CD8-positive, alpha-beta memory T cell (primary cell): ENCODE measurements around the gene SPATA22. TPM values are rescaled to one million over a fixed set of nuclear protein-coding genes. Genes with fewer than 3 reads are reported as not detected.
"Not testable (repeated sequence)": the region's sequence is repeated elsewhere in the genome, so short reads cannot be mapped to it uniquely, and the experiment has no call there.

Experiments
- CTCF ChIA-PET: fragments of 350-600 bp; sonication (Branson Sonifier 250); formaldehyde crosslinking; loops from one replicate; lab custom pipeline; 2021; ENCODE audit warnings: antibody characterized with exemption; lab: Charles Lee
- POLR2A ChIA-PET: fragments of 350-600 bp; sonication (Branson Sonifier 250); formaldehyde crosslinking; loops from one replicate; lab custom pipeline; 2021; ENCODE audit warnings: antibody characterized with exemption; lab: Charles Lee
- DNase-seq, 5 donors: peaks; one replicate each; pipeline versions ENCODE4 v3.0.0 to v3.0.0-alpha.2; 2020 to 2022; ENCODE audit warnings: mixed read lengths in 1 of 5
- H3K27ac ChIP-seq: one replicate; pipeline ENCODE4 v1.7.0; 2013; ENCODE audit warnings: low read depth, mild to moderate bottlenecking, low read length, moderate library complexity
- H3K27me3 ChIP-seq: 2 replicates; pipeline ENCODE4 v1.7.0; 2013; ENCODE audit warnings: low read length, mild to moderate bottlenecking; ENCODE audit not compliant: insufficient read depth, poor library complexity, severe bottlenecking
- H3K36me3 ChIP-seq: 2 replicates; pipeline ENCODE4 v1.7.0; 2013; ENCODE audit warnings: mild to moderate bottlenecking, low read length, moderate library complexity; ENCODE audit not compliant: insufficient read depth
- H3K4me1 ChIP-seq: 2 replicates; pipeline ENCODE4 v1.7.0; 2013; ENCODE audit warnings: mild to moderate bottlenecking, low read length, moderate library complexity; ENCODE audit not compliant: insufficient read depth
- H3K4me3 ChIP-seq: 2 replicates; pipeline ENCODE4 v1.7.0; 2013; ENCODE audit warnings: mild to moderate bottlenecking, low read length
- H3K9me3 ChIP-seq: 2 replicates; pipeline ENCODE4 v1.7.0; 2013; ENCODE audit warnings: mild to moderate bottlenecking, low read length
- H3K27ac Mint-ChIP-seq, 8 donors: one replicate each; pipeline ENCODE4 v1.8.0; 2020 to 2021; ENCODE audit warnings: mixed read lengths in 8 of 8, mild to moderate bottlenecking in 6 of 8, inconsistent platforms in 3 of 8, moderate library complexity in 3 of 8
- H3K27me3 Mint-ChIP-seq, 2 donors: one replicate each; pipeline ENCODE4 v1.8.0; 2020 to 2021; ENCODE audit warnings: mixed read lengths in 2 of 2, mild to moderate bottlenecking in 1 of 2, moderate library complexity in 1 of 2
- H3K36me3 Mint-ChIP-seq, 3 donors: one replicate each; pipeline ENCODE4 v1.8.0; 2020 to 2021; ENCODE audit warnings: mixed read lengths in 3 of 3, inconsistent platforms in 1 of 3, mild to moderate bottlenecking in 1 of 3
- H3K4me1 Mint-ChIP-seq, 3 donors: one replicate each; pipeline ENCODE4 v1.8.0; 2020 to 2021; ENCODE audit warnings: mixed read lengths in 3 of 3, inconsistent platforms in 1 of 3, mild to moderate bottlenecking in 1 of 3
- H3K4me3 Mint-ChIP-seq, 7 donors: one replicate each; pipeline ENCODE4 v1.8.0; 2020 to 2021; ENCODE audit warnings: mixed read lengths in 7 of 7, mild to moderate bottlenecking in 6 of 7, moderate library complexity in 4 of 7, inconsistent platforms in 2 of 7
- H3K9me3 Mint-ChIP-seq, 5 donors: one replicate each; pipeline ENCODE4 v1.8.0; 2020 to 2022; ENCODE audit warnings: mixed read lengths in 5 of 5, mild to moderate bottlenecking in 3 of 5, moderate library complexity in 2 of 5, inconsistent platforms in 1 of 5
- polyA plus RNA-seq: library from polyadenylated mRNA; unstranded; fragments of 300-500 nt; fragmentation: Illumina TruSeq; gene quantifications from one replicate; pipeline ENCODE4 v1.2.3, GENCODE V29; 2021
- total RNA-seq, 2 experiments: library from RNA; stranded (reverse); gene quantifications; one replicate each; pipeline ENCODE4 v1.2.3, GENCODE V29; 2021

The SPATA22 gene
- total RNA-seq (not detected), polyA plus RNA-seq (not detected)

GRCh38 chr17:3471599-3471998, at the start of gene SPATA22:
SPATA22 (minus strand) TSS chr17:3471819; CDS start chr17:3469325, 2,494 bp downstream.
- H3K4me3 Mint-ChIP-seq: no peak within 1 kb of the TSS

DNA sequence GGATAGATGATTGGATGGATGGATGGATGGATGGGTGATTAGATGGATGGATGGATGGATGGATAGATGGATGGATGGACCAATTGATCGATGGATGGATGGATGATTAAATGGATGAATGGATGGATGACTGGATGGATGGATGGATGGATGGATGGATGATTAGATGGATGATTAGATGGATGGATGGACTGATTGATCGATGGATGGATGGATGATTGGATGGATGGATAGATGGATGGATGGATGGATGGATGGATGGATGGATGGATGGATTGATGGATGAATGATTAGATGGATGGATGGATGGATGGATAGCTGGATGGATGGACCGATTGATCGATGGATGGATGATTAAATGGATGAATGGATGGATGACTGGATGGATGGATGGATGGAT, 47.9 kb upstream of the SPATA22 start:
- H3K9me3 ChIP-seq, H3K4me1 ChIP-seq, POLR2A ChIA-PET, H3K4me3 Mint-ChIP-seq, H3K27ac ChIP-seq, H3K27ac Mint-ChIP-seq, H3K4me3 ChIP-seq, H3K9me3 Mint-ChIP-seq, H3K27me3 ChIP-seq, CTCF ChIA-PET, DNase-seq, H3K36me3 ChIP-seq, H3K27me3 Mint-ChIP-seq, H3K36me3 Mint-ChIP-seq: not testable (repeated sequence)
- H3K4me1 Mint-ChIP-seq: peaks cover 5 to 10% (median 7%) of the 10 kb centered on the region in 3 donors

More at GRCh38 chr17:3471599-3471998, at the start of gene SPATA22:
- Histone ChIP-seq H3K4me3 (no peak within 1 kb of the TSS), H3K27ac (no peak within 1 kb of the TSS), H3K4me1 (no peaks in the 10 kb centered on the region), H3K9me3 (no peaks in the 10 kb centered on the region), H3K36me3 (no peaks in the 10 kb centered on the region), H3K27me3 (no peaks in the 10 kb centered on the region)
- no peak for DNase-seq
- ChIA-PET CTCF (no interaction called here), POLR2A (no interaction called here)
- no peaks in the 10 kb centered on the region for H3K9me3 Mint-ChIP-seq
- H3K27ac Mint-ChIP-seq: no peak within 1 kb of the TSS
- peaks cover 1 to 19% of the 10 kb centered on the region in 2 donors for H3K27me3 Mint-ChIP-seq
- H3K36me3 Mint-ChIP-seq: no peaks in the 10 kb centered on the region
- H3K4me1 Mint-ChIP-seq: peaks cover 2 to 9% (median 6%) of the 10 kb centered on the region in 3 donors

- H3K27me3 Mint-ChIP-seq: peaks cover 1 to 8% of the 10 kb centered on the region in 2 donors
- H3K4me1 Mint-ChIP-seq: peaks cover 5 to 10% (median 7%) of the 10 kb centered on the region in 3 donors
- Histone ChIP-seq H3K27ac (no peak overlapping the region), H3K36me3 (no peaks in the 10 kb centered on the region), H3K27me3 (no peaks in the 10 kb centered on the region), H3K4me1 (no peaks in the 10 kb centered on the region), H3K4me3 (no peak overlapping the region), H3K9me3 (no peaks in the 10 kb centered on the region)
- ChIA-PET POLR2A (no interaction called here), CTCF (no interaction called here)
- H3K4me3 Mint-ChIP-seq: peak overlapping the region in 2 of 7 donors; percentile 9 to 10
- peak overlapping the region in 6 of 8 donors; percentile 32 to 87 (median 72) for H3K27ac Mint-ChIP-seq
- H3K9me3 Mint-ChIP-seq: no peaks in the 10 kb centered on the region
- DNase-seq: peak in 1 of 5 donors; percentile 35
- peaks cover under 1 to 1% (median 1%) of the 10 kb centered on the region in 3 donors for H3K36me3 Mint-ChIP-seq
These were observed 43.3 kb upstream of the SPATA22 start for GRCh38 chr17:3514873-3515272.

- Mint-ChIP-seq H3K4me1 (peaks cover 5 to 10% (median 7%) of the 10 kb centered on the region in 3 donors), H3K27me3 (peaks cover 4 to 11% of the 10 kb centered on the region in 2 donors)
- H3K36me3 Mint-ChIP-seq, H3K27me3 ChIP-seq, H3K4me1 ChIP-seq, H3K9me3 ChIP-seq, H3K4me3 ChIP-seq, H3K27ac Mint-ChIP-seq, H3K4me3 Mint-ChIP-seq, CTCF ChIA-PET, H3K36me3 ChIP-seq, POLR2A ChIA-PET, H3K27ac ChIP-seq, H3K9me3 Mint-ChIP-seq, DNase-seq: not testable (repeated sequence)
These were observed 42.5 kb upstream of the SPATA22 start for GRCh38 chr17:3514167-3514566.

GRCh38 chr17:3513305-3514035, 41.9 kb upstream of the SPATA22 start:
- H3K4me1 ChIP-seq: no peaks in the 10 kb centered on the region
- Mint-ChIP-seq H3K4me3 (peak overlapping the region in 1 of 7 donors; percentile 52), H3K4me1 (peaks cover 5 to 10% (median 7%) of the 10 kb centered on the region in 3 donors), H3K27ac (peak overlapping the region in 1 of 8 donors; percentile 86), H3K27me3 (peaks cover 4 to 13% of the 10 kb centered on the region in 2 donors), H3K9me3 (peaks cover 0 to 3% (median 2%) of the 10 kb centered on the region in 5 donors), H3K36me3 (peaks cover 1 to 9% (median 1%) of the 10 kb centered on the region in 3 donors)
- H3K9me3 ChIP-seq: no peaks in the 10 kb centered on the region
- no peak overlapping the region for H3K27ac ChIP-seq
- H3K4me3 ChIP-seq: no peak overlapping the region
- H3K27me3 ChIP-seq: no peaks in the 10 kb centered on the region
- ChIA-PET CTCF (no interaction called here), POLR2A (no interaction called here)
- no peaks in the 10 kb centered on the region for H3K36me3 ChIP-seq
- DNase-seq: no peak

DNA sequence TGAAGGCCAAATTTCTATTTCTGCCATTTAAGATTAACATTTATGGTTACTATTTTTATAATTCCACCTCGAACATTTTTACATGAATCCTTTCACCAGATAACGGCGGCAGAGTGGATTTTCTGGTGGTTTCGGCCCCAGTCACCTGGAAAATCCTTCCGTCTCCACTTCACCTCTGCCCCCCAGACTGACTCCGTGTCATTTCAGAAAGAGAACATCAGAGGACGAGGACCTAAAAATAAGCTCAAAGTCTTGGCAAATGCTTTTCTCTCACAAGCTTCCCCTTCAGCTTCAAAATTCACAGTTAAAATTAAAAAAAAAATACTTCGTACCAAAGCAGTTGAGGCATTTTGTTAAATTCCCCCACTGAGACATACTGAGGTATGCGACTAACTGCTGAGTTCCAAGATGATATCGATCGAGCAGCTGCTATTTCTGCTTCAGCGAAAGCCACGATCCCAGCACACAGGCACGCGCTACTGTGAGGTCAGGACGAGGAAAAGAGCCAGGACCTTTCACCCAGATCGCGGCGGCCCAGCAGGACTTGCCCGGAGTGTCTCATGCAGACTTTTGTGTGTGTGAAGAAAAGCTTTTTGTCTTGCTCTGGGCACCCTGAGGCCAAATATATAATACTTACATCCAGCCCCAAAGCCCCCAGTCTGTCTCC, 41.0 kb upstream of the SPATA22 start:
- Histone ChIP-seq H3K9me3 (no peaks in the 10 kb centered on the region), H3K36me3 (no peaks in the 10 kb centered on the region), H3K4me3 (no peak overlapping the region), H3K27ac (no peak overlapping the region), H3K27me3 (no peaks in the 10 kb centered on the region), H3K4me1 (no peaks in the 10 kb centered on the region)
- Mint-ChIP-seq H3K27ac (no peak overlapping the region), H3K4me3 (no peak overlapping the region), H3K9me3 (peaks cover 0 to 3% (median 2%) of the 10 kb centered on the region in 5 donors), H3K27me3 (peaks cover 2 to 15% of the 10 kb centered on the region in 2 donors), H3K4me1 (peaks cover 5 to 10% (median 7%) of the 10 kb centered on the region in 3 donors), H3K36me3 (peaks cover 0 to 9% (median 1%) of the 10 kb centered on the region in 3 donors)
- no peak for DNase-seq
- ChIA-PET CTCF (no interaction called here), POLR2A (no interaction called here)

DNA sequence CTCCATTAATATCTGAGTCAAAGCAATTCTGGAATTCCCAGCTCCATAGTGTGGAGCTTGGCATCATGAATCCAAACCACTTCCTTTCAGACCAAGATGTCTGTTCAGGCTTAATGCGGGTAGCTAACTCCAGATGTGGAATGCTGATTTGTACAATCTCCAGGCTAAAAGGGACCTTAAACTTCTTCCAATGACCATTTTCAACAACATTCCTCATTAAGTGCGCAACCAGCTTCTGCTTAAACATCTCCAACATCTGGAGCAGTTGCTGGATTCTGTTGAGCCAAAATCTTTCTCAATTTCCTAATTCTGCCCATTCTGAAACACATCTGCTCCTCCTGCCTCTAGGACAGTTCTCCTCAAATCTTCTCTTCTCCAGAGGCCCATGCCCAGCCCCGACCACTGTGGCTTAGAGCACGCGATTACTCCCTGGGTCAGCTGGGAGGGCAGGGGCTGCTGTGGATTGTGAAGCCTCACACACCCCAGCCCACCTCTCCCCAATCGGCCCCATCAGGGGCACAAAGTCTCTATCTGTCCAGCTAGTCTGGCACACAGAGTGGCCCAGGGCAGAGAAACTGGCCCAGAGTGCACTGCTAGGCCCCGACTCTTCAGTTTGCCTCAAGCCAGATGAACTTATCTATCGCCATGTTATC, 40.4 kb upstream of the SPATA22 start:
- H3K9me3 ChIP-seq: no peaks in the 10 kb centered on the region
- ChIA-PET POLR2A (no interaction called here), CTCF (no interaction called here)
- H3K36me3 Mint-ChIP-seq: peaks cover 0 to 9% (median 1%) of the 10 kb centered on the region in 3 donors
- H3K27ac ChIP-seq: no peak overlapping the region
- H3K27me3 ChIP-seq: no peaks in the 10 kb centered on the region
- H3K27me3 Mint-ChIP-seq: peaks cover 2 to 20% of the 10 kb centered on the region in 2 donors
- peaks cover 5 to 10% (median 7%) of the 10 kb centered on the region in 3 donors for H3K4me1 Mint-ChIP-seq
- DNase-seq: no peak
- H3K4me3 ChIP-seq: no peak overlapping the region
- H3K27ac Mint-ChIP-seq: no peak overlapping the region
- no peaks in the 10 kb centered on the region for H3K4me1 ChIP-seq
- no peaks in the 10 kb centered on the region for H3K36me3 ChIP-seq
- H3K4me3 Mint-ChIP-seq: no peak overlapping the region
- peaks cover 0 to 4% (median 3%) of the 10 kb centered on the region in 5 donors for H3K9me3 Mint-ChIP-seq

GRCh38 chr17:3510090-3510489, 38.5 kb upstream of the SPATA22 start:
- Mint-ChIP-seq H3K4me1 (peaks cover 3 to 5% (median 5%) of the 10 kb centered on the region in 3 donors), H3K27ac (no peak overlapping the region), H3K9me3 (peaks cover 0 to 4% (median 3%) of the 10 kb centered on the region in 5 donors), H3K4me3 (no peak overlapping the region), H3K36me3 (peaks cover 0 to 9% (median 0%) of the 10 kb centered on the region in 3 donors), H3K27me3 (peaks cover 10 to 25% of the 10 kb centered on the region in 2 donors)
- ChIA-PET POLR2A (no interaction called here), CTCF (no interaction called here)
- DNase-seq: no peak
- Histone ChIP-seq H3K27ac (no peak overlapping the region), H3K9me3 (no peaks in the 10 kb centered on the region), H3K4me1 (no peaks in the 10 kb centered on the region), H3K36me3 (no peaks in the 10 kb centered on the region), H3K27me3 (no peaks in the 10 kb centered on the region), H3K4me3 (no peak overlapping the region)
